GM12891 (cell line): Measurements from ENCODE around the gene ATP23.

Source experiments
- DNase-seq: peaks from one replicate; pipeline ENCODE4 v3.0.0; 2011; ENCODE audit warnings: low spot score; ENCODE audit not compliant: insufficient read length
- FAIRE-seq: peaks from 2 replicates; lab custom pipeline; 2011; peaks lifted over from hg19 to GRCh38; lab: Jason Lieb, UNC
- PAX5 ChIP-seq: IDR thresholded peaks from 2 replicates; pipeline ENCODE4 v1.6.1; 2011; ENCODE audit warnings: low read length, moderate library complexity, mild to moderate bottlenecking; ENCODE audit not compliant: insufficient read depth, severe bottlenecking
- POLR2A ChIP-seq: IDR thresholded peaks from 2 replicates; pipeline ENCODE4 v1.6.1; 2011; ENCODE audit warnings: low read depth, low read length, control low read depth
- POLR2AphosphoS5 ChIP-seq: IDR thresholded peaks from 2 replicates; pipeline ENCODE4 v1.6.1; 2011; ENCODE audit warnings: low read depth, low read length, control low read depth
- POU2F2 ChIP-seq: IDR thresholded peaks from 2 replicates; pipeline ENCODE4 v1.6.1; 2011; ENCODE audit warnings: low read depth, mild to moderate bottlenecking, control low read depth, low read length, moderate library complexity
- SPI1 ChIP-seq: IDR thresholded peaks from 2 replicates; pipeline ENCODE4 v1.6.1; 2011; ENCODE audit warnings: low read depth, low read length, control low read depth
- TAF1 ChIP-seq: IDR thresholded peaks from 2 replicates; pipeline ENCODE4 v1.6.1; 2011; ENCODE audit warnings: low read depth, low read length, control low read depth

ATP23 gene

DNA sequence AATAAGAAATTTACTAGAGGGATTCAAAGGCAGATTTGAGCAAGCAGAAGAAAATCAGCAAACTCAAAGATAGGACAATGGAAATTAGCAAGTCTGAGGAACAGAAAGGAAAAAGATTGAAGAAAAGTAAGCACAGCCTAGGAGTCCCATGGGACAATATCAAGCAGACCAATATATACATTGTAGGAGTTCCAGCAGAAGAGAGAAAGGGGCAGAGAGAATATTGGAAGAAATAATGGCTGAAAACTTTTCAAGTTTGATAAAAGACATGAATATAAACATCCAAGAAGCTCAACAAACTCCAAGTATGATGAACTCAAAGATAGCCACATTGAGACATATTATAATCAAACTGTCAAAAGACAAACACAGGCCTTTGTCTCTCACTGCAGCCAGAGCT, 25.2 kb downstream of the ATP23 start:
- TF ChIP-seq PAX5 (no peak), SPI1 (no peak)
- DNase-seq (no peak), FAIRE-seq (no peak)

DNA sequence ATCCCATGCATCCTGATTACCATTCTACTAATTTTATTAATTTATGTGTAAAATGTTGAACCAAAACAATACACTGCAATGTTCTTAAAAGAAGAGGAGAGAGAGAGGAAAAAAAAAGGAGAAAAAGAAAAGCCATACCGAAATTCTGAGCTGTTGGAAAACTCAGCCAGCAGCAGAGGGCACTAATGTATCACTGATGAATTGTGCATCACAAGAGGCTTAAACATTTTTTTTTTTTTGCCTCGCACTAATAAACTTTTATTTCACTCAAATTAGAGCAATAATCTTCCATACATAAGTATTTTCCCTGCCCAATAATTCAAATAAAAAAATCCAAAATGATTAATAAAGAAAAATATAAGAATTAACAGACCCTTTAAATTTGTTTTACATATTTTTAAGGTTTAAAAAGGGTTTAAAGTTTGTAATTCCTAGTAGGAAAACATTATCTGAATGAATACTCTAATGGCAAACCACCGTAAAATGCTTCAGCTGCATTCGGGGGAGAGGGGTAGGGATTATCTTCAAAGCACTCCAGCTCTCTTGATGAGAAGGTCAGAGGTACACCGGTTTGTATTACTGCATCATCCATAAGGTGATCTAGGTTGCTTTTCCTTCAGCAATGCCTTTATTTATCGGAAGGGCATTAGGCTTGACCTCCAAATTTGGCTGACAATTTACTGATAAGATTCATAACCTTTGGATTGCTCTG, 41.9 kb downstream of the ATP23 start:
- no peak for TF ChIP-seq TAF1
- no peak for TF ChIP-seq POLR2AphosphoS5
- no peak for TF ChIP-seq POLR2A
- no peak for TF ChIP-seq POU2F2
- TF ChIP-seq SPI1, result no peak
- TF ChIP-seq PAX5, result no peak
- FAIRE-seq, result no peak
- no peak for DNase-seq

DNA sequence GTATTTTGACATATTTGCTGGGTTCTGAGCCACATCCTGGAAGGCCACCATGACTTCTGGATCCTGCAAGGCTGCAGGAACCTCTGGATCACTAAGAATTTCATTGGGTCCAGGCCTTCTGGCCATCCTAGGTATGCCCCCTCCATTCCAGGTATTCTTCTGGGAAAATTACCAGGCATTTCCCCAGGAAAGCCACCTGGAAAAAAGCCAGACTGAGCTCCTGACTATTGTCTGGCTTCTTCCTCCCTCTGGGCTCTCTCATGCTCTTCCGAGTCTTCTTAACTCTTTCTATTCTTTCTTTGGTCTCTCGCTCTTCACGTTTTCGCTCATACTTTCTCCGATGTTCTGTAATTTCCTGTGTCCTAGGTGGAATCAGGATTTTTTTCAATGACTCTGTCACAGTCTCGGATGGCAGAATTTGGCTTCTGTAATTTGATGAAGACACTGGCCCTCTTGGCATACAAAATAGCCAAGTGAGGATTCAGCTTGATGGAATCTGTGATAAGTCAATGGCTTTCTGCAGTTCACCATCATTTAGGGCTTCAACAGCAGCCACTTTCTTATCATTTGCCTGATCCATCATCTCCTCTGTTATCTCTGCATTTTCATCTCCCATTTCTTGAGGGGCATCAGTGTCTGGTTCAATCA, 42.6 kb downstream of the ATP23 start:
- FAIRE-seq (no peak), DNase-seq (no peak)
- TF ChIP-seq POLR2A, result no peak
- TF ChIP-seq POU2F2, result no peak
- TF ChIP-seq PAX5, result no peak
- TF ChIP-seq TAF1, result no peak

DNA sequence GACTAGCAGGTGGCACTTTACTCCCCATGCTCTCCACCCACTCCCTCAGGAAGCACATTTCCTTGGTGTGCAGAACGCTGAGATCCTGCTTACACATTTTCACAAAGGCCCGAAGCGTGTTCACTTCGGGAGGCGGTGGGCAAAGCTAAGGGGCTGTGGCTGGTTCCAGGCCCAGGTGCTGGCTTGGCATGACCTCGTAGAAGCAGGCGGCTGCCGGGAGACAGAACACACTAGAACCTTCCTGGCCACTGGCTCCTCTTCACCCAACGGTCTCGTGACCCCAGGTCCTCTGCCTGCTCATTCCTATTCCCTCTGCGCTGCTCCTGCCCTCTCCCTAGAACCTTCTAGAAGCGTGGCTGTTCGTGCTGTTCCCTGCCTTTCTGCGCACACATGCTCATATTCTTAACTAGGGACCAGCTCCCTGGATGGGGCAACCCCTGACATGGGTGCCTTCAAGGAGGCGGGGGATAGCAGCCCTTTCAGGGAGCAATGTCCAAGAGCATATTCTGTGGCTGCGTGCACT, 43.3 kb downstream of the ATP23 start:
- FAIRE-seq (no peak), DNase-seq (no peak)
- no peak for TF ChIP-seq SPI1
- TF ChIP-seq POLR2AphosphoS5, result no peak
- no peak for TF ChIP-seq POLR2A
- no peak for TF ChIP-seq PAX5
- no peak for TF ChIP-seq TAF1
- TF ChIP-seq POU2F2, result no peak

DNA sequence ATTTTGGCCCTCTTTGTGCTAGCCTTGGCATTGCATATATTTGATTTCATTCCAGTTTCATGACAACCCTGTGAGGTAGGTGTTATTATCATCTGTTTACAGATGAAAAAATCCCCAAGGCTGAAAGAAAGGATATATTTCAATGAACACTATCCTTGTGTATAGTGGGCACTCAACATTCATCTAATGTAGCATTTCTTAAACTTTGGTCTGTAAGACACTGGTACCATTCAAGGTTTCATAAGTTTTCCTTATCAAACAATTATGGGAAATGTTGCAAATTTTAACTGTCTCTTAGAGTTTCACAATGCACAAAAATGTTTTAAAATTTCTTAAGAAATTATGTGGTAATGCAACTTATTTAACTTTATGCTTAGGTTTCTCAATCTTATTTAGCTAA, 44.3 kb downstream of the ATP23 start:
- FAIRE-seq, result no peak
- no peak for TF ChIP-seq POU2F2
- TF ChIP-seq POLR2AphosphoS5, result no peak
- TF ChIP-seq PAX5, result no peak

DNA sequence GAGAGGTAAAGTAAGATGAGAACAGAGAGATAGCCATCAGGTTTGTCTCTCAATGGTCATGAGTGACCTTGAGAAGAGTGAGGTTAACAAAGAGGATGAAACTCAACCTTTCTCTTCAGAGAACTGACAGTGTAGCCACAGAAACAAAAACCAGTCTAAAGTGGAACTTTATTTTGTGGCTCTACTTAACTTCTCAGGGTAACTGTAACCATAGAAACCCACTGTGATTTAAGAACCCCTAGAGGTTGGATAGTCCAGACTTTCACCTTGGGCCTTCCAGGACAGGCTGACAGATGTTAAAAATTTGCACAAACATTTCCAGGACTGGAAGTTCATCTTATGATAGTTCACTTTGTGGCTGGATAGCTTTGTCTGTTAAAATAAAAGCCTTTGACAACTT, 48.5 kb downstream of the ATP23 start:
- TF ChIP-seq POU2F2, result no peak
- TF ChIP-seq PAX5, result no peak
- no peak for TF ChIP-seq TAF1
- TF ChIP-seq SPI1, result no peak
- DNase-seq (no peak), FAIRE-seq (no peak)

More for the DNA sequence above, 44.3 kb downstream of the ATP23 start:
- DNase-seq, result no peak

DNA sequence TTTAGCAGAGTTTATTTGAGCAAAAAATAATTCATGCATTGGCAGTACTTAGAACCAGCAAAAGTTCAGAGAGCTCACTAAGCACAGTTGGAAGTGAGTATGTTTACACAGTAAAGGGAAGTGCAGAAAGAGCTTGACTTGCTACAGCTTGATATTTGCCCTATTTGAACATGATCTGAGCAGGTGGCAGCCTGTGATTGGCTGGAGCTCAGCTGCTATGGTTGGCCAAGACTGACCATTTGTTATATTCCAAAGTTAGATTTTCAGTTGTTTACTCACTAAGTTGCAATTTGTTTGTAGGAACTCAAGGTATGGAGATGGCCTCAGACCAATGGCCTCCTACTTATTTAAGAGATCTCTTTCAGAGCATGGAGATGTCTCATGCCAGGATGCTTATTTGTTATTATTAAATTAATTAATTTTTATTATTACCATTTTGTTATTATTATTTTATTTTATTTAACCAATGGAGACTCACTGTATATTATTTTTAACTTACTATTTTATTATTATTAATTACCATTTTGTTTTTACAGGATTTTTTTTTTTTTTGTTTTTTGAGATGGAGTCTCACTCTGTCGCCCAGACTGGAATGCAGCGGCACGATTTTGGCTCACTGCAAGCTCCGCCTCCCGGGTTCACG, 49.0 kb downstream of the ATP23 start:
- TF ChIP-seq POU2F2 (no peak), TAF1 (no peak), SPI1 (no peak), POLR2AphosphoS5 (no peak)
- DNase-seq, result no peak
- FAIRE-seq, result no peak

DNA sequence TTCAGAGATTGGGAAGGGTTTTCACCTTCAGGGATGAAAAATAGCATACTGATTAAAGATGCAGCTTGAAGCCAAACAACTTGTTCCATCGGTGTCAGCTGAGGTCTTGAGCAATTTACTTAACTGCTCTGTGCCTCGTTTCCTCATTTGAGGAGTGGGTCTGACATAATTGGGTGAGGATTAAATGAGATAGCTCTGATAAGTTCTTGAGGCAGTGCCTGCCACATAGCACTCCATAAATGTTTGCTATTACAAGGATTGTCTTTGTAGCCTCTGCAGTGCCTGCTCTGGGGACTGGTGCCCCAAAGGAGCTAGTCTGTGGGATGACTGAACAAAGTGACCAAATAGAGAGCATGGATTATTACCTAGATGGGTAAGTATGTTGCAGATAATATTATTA, 50.6 kb downstream of the ATP23 start:
- DNase-seq (no peak), FAIRE-seq (no peak)
- no peak for TF ChIP-seq POLR2AphosphoS5
- no peak for TF ChIP-seq TAF1
- no peak for TF ChIP-seq POU2F2
- no peak for TF ChIP-seq POLR2A
- TF ChIP-seq SPI1, result no peak
- no peak for TF ChIP-seq PAX5

DNA sequence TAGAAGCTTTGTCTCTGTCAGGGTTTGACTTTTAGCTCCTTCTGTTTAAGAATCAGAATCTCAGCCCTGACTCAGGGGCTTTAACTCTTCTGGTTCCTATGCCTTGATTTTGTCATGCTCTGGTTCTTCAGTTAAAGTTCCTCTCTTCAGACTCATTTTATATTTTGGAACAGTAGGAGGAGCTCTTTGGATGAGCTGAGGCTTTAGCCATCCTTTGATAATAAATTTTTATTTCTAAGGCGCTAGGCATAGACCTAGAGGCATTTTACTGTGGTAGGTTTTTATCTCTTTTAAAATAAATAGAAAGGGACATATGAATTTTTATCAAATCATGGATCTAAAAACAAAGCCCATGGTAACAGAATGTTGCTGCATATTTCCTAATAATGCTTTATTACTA, 51.7 kb downstream of the ATP23 start:
- FAIRE-seq (no peak), DNase-seq (no peak)
- no peak for TF ChIP-seq POU2F2
- TF ChIP-seq TAF1, result no peak
- no peak for TF ChIP-seq SPI1
- no peak for TF ChIP-seq POLR2A
- TF ChIP-seq POLR2AphosphoS5, result no peak
- TF ChIP-seq PAX5, result no peak

DNA sequence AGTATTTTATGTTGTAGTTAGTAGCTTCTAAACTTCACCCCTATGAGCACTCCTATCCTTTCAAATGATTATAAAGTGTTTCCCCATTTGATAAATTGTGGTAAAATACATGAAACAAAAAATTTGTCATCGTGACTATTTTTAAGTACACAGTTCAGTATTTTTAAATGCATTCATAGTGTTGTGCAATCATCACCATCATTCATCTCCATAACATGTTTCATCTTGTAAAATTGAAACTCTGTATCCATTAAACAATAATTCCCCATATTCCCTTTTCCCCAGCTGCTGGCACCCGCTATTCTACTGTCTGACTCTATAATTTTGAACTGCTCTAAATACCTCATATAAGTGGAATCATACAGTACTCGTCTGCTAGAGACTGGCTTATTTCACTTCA, 52.5 kb downstream of the ATP23 start:
- no peak for FAIRE-seq
- TF ChIP-seq TAF1, result no peak
- no peak for TF ChIP-seq POU2F2
- no peak for TF ChIP-seq POLR2AphosphoS5
- TF ChIP-seq PAX5, result no peak
- TF ChIP-seq SPI1, result no peak
- no peak for TF ChIP-seq POLR2A
- no peak for DNase-seq
